ENCODE results near the gene NAXE.
"Not testable (repeated sequence)": the region's sequence is repeated elsewhere in the genome, so short reads cannot be mapped to it uniquely, and the experiment has no call there.

Gene NAXE

DNA sequence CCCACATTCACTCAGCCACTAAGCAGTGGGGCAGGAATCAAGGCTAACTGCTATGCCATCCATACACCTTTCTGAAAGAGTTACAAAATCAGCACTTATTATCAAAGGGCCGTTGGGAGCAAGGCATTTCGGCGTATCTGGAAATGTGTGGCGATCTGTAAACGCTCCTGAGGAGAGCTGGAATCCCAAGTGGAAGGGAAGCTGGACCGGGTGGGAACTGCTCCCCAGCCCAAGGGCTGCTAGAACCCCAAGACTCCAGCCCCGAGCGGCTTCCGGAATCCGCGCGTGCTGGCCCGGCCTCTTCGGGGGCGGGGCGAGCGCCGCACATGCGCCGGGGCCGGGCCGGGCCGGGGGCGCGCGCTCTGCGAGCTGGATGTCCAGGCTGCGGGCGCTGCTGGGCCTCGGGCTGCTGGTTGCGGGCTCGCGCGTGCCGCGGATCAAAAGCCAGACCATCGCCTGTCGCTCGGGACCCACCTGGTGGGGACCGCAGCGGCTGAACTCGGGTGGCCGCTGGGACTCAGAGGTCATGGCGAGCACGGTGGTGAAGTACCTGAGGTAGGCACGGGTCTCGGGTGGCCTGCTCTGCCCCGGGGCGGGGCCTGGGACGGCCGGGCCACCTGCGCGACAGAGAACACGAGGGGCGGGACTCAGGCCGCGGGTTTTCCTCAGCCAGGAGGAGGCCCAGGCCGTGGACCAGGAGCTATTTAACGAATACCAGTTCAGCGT, at the start of gene NAXE:
Gene NAXE, plus strand, starts transcription at position 345 of the 726 bp plus-strand sequence. Its CDS starts 29 bp downstream, at position 374.
- DNase-seq (ENCODE audit: low spot score), result peak; percentile 71

DNA sequence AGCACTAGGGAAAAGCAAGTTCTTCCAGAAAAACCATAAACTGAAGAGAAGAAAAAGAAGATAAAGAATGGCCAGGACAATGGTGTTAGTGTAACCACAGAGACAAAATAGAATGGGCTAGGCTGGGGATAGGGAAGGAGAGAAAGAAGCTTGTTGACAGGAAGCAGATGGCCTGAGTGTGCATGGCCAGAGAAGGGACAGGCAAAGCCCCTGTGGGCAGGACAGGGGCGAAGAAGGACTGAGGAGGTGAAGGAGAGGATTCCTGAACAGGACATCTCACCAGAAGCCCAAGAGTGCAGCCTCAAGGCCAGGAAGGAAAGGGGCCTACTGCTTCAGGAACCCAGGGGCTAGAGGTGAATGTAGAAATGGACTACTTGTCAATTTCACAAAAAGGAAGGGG, 48.5 kb upstream of the NAXE start:
- no peak for DNase-seq (ENCODE audit: low spot score)

DNA sequence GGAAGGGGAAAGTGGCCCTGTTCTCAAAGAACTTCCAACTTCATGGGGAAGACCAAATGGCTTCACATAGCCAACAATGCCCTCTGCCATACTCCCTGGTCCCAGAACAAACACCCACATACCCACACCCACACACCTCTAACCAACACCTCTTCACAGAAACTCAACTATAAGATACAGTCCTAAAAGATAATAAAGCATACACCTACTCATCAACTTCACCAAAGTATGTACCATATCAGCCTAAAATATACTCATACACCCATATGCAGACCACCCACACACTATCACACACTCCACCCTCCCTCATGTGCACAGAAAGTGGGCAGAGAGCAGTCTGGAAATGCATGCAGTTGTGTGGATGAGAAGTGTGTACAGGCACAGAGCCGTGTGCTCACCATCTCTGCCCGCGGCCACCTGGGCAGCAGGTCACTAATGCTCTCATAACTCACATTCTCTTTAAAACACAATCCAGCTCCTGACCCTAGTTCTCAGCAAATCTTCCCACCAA, 46.9 kb upstream of the NAXE start:
- no peak for DNase-seq (ENCODE audit: low spot score)

DNA sequence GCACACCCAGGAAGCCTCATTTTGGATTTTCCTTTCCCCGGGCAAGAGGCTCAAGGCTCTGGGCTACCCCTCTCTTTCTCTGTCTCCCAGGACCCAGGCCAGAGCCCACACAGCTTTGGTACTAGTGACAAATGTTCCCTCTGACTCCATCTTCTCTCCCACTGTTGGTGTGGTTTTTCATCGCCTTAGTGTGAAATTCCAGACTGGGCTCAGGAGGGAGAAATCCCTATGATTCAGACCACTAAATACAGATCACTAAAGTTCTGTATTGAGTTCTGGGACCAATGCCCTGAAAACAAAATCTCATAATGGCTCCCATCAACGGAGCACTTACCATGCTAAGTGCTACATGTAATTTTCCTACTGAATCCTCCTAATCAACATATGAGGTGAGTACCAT, 45.3 kb upstream of the NAXE start:
- DNase-seq (ENCODE audit: low spot score), result no peak

DNA sequence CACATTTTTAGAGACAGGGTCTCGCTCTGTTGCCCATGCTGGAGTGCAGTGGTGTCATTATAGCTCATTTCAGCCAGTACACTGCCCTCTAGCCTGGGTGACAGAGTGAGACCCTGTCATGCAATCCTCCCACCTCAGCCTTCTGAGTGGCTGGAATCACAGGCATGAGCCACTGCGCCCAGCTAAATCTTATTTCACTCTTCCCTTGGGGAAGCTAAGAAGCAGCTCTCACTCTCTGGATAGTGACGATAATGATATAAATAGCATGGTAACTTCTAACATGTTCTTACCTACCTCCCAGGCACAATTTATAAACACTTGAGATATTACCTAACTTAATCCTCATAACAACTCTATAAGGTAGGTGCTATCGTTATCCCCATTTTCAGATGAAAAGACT, 44.1 kb upstream of the NAXE start:
- DNase-seq (ENCODE audit: low spot score), result no peak

DNA sequence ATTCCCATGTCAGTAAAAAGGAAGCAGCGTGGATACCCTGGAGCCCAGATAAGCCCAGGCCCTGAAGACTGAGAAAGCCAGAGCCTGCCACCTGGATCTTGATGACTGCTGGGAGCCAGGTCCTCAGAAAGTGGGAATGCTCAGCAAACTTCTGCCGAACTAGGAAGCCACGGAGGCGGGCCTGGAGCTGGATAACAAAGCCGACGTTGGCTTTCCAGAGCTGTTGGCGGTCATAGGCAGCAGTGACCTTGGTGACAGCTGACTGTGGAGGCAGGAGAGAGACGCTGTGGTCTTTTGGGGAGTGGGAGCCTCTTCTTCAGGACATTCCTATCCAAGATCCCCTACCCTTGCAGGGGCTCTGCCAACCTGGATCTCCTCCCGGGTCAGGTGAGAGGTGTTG, 43.6 kb upstream of the NAXE start:
- no peak for DNase-seq (ENCODE audit: low spot score)

DNA sequence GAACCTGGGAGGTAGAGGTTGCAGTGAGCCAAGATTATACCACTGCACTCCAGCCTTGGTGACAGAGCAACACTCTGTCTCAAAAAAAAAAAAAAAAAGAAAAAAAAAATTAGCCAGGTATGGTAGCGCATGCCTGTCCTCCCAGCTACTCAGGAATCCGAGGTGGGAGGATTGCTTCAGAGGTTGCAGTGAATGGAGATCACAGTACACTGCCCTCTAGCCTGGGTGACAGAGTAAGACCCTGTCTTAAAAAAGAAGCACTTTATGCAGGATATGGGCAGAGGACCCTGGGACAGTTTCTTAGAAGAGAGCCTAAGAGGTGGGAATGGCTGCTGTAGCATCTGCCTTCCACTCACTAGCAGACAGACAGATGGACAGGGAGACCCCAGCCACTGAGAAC, 42.2 kb upstream of the NAXE start:
- DNase-seq (ENCODE audit: low spot score), result no peak

DNA sequence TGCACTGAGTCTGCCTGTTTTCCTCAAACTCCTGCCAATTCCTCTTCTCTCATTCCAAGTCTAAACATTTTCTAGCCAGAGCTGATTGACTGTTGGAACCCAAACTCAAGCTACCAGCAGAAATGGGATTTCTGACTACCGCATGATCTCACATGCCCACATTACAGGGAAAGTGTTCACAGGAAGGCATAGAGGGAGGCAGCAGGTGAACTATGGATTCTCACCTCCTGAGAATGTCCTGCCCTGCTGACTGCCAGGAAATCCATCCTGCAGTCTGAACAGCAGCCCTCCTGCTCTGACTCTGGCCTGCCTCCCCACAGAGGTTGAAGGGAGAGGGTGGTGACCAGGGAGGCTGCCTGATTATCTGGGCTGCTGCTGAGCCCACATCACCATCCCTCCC, 41.7 kb upstream of the NAXE start:
- DNase-seq (ENCODE audit: low spot score), result no peak

DNA sequence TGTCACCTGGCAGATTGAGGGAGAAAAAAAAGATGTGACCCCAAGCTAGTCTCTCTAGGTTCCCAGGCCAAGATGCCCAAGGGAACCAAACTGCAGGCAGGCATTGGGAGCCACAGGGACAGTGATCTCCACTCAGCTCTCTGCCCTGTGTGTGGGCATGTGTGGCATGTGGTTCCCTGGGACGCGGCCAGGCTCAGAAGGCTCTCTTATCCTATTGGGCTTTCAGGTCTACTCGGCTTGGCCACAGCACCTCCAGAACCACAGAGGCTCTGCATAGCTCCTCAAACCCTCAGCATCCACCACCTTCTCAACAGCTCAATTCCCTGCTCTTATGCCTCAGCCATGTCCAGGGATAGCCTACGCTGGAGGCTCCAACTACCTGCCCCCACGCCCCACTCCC, 41.2 kb upstream of the NAXE start:
- no peak for DNase-seq (ENCODE audit: low spot score)

DNA sequence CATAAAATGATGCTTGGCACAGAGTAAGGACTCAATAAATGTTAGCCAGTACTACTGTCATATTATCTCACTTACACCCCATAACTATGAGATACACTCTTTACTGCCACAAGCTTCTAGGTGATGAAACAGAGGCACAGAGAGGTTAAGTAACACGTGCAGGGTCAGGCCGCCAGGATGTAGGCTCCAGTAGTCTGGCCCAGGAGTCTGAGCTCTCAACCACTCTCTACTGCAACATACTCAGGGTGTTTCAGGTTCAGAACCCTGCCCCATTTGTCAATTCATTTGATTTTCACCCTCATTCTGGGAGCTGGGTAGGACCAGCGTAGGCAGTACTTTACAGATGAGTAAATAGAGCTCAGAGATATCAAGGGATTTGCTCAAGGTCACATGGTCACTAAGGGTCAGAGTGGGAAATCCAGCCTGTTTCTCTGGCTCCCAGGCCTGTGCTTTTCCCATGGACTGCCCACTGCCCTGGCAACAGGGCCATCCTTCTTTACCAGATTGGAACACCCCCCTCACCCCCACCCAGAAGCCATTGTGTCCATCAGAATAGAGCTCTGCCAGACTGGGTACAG, 40.4 kb upstream of the NAXE start:
- no peak for DNase-seq (ENCODE audit: low spot score)

DNA sequence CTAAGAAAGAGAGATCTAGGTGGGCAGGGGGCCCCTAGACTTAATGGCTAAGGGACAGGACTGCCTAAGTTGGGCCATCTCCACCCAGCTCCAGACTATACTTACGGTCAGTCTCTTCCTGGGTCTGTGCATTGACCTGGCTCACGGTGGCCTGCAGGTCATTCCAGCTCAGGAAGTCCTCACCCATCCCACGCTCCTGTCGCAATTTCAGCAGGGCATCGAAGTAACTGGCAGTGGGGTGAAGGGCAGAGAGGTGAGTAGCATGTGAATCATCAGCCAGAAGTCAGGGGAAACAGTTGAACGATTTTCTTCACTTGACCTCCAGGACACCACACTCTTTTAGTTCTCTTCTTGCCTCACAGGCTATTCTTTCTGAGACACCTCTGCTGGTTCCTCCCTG, 39.7 kb upstream of the NAXE start:
- no peak for DNase-seq (ENCODE audit: low spot score)

DNA sequence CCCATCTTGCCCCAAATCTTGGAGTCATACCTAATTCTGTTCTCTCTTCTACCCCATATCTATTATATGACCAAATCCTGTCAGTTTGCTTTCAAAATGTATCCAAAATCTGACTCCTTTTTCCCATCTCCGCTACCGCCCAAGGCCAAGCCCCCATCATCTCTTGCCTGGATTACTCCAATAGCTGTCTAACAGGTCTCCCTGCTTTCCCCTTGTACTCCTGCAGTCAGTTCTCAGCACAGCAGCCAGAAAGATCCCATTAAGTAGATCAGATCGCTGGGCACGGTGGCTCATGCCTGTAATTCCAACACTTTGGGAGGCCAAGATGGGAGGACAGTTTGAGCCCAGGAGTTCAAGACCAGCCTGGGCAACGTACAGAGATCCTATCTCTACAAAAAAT, 39.1 kb upstream of the NAXE start:
- DNase-seq (ENCODE audit: low spot score), result no peak

DNA sequence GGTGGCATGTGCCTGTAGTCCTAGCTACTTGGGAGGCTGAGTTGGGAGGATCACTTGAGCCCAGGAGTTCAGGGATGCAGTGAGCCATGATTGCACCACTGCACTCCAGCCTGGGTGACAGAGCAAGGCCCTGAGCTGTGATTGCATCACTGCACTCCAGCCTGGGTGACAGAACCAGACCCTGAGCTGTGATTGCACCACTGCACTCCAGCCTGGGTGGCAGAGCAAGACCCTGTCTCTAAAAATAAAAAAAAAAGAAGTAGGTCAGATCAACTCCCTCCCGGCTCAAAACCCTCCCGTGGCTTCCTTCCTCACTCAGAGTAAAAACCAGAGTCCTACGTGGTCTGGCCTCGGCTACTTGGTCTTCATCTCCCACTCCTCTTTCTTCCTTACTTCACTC, 38.6 kb upstream of the NAXE start:
- DNase-seq (ENCODE audit: low spot score), result not testable (repeated sequence)

DNA sequence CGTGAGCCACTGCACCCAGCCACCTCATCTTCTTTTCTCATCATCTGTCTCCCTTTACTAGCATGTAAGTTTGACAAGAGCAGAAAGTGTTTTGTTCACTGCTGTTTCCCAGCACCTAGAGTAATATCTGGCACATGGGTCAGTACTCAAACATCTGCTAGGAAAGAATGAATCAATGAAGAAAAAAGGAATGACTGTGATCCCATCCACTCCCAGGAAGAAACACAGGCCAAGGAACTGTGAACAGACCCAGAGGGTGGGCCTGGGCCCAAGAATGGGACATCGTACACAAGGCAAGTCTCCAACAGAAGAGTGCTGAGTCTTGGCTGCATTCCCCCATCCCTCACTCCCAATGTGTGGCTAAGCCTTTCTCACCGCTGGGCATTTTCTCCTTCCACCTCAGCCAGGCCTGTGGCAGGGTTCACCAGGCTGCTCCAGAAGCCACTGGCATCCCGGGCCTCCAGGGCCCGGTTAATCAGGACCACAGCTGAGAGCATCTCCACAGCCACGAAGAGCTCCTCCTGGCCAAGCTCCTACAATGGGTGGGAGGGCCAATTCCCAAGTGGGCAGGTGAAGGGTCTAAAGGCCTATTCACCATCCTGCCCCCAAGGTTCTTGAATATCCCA, 37.6 kb upstream of the NAXE start:
- DNase-seq (ENCODE audit: low spot score), result no peak

DNA sequence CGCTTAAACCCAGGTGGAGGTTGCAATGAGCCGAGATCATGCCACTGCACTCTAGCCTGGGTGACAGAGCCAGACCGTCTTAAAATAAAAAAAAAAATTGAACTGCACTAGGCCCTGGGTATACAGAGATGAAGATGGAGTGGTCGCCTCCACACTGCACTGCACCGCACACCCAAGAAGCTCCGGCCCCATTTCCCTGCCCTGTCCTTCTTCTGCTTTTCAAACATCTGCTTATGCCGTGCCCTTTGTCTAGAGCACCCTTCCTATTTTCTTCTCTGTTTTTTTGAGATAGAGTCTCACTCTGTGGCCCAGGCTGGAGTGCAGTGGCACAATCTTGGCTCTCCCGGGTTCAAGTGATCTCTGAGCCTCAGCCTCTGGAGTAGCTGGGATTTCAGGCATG, 36.6 kb upstream of the NAXE start:
- DNase-seq (ENCODE audit: low spot score), result no peak

DNA sequence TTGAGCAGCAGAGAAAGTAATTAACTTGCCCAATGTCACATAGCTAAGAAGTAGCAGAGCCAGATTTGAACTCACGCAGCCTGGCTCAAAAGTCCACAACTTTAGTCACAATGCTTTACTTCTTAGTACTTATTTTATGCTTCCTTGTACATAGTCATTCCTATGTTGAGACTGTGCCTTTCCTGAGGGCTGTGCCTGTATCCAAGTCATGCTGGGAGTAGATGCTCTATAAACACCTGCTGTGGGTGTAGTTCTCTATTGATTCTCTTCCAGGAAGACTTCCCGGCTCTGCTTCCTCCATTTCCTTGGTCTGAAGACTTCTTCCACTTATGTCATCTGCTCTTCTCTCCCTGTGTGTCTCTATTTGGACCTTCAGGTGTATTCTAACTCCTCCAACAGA, 35.9 kb upstream of the NAXE start:
- DNase-seq (ENCODE audit: low spot score), result no peak

DNA sequence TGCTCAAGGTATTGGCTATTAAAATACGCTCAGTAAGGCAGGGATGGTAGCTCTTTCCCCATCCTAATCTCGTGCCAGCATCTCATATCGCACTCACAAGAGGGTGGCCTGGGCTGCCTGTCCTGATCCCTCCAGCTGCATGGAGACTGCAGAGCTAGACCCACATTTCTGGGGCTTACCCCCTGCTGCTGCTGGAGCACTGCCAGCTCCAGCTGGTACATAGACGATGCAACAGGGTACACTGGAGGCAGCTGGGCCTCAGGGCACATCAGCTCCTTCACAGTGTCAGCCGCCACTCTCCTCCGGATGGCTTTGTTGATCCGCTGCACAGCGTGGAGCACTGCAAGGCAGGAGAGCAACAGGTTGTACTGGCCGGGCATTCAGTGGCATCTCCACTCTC, 35.2 kb upstream of the NAXE start:
- DNase-seq (ENCODE audit: low spot score), result no peak

DNA sequence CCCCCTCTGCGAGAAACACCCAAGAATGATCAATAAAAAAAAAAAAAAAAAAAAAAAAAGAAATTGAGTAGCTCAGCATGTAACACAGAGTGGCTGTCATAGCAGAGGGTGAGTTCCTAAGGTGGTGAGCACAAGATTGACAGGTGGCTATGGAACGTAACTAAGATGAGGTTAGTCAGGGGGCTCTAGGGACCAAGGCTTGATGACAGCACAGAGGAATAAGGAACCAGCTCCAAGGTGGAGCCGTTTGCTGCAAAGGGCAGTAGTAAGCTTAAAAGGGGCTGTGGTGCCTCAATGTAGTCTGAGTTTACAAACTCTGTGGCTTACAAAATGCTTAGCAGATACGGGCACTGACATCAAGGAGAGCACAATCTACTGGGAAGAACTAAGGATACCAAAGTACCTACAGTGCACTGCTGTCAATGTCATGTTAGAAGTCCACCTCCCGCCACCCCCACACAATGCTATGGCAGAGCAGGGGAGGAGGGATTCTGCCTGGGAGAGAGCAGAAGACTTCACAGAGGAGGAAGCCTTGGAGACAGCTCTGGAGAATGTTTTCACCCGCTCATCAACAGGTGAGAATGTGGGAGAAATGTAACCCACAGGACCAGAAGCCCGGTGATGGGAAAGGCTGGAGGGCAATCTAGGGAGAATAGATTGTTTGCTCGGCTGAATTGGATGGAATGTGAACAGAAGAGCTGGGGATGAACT, 32.3 kb upstream of the NAXE start:
- no peak for DNase-seq (ENCODE audit: low spot score)

DNA sequence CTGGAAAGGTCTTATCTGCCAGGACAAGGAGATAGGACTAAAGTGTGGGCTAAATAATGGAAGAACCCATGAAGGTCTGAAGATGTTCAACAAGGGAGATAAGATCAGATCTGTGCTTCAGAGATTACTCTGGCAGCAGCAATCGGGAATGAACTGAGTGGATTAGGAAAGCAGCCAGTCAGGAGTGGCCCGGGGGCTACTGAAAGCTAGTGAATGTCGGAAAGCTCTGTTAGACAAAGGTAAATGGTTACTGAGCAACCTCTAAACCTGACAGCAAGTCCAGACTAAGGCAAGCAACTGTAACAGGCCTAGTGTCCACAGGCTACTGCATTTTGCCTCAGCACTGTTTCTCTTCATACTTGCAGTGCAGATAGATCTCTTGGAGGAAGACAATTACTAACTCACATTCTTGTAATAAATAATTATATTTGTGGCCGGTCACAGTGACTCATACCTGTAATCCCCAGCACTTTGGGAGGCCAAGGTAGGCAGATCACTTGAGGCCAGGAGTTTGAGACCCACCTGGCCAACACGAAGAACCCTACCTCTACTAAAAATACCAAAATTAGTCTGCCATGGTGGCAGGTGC, 31.7 kb upstream of the NAXE start:
- DNase-seq (ENCODE audit: low spot score), result no peak

DNA sequence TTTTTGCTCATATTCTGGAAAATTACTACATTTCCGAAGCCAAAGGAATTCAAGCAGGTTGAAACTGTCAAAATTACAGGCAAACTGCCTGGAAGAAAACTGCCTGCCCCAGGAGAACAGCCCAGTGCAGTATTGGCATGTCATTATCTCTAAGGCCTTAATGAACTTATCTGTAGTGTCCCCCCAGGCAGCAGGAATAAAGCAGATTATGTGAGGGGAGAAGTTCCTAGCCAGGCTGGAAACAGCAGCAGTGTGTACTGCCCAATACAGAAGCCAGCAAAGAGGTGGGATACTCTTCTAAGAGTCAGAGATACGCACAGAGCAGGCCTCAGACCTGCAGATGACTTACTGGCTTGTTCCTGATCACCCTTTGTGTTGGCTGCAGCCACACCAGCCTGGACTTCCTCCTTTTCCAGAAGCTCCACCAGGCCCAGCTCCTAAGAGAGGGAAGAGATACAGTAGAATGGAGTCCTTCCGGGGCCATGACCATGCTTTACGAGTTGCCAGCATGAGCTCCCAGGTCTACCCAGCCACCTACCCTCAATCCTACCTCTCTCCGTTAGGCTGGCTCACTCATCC, 30.9 kb upstream of the NAXE start:
- no peak for DNase-seq (ENCODE audit: low spot score)

DNA sequence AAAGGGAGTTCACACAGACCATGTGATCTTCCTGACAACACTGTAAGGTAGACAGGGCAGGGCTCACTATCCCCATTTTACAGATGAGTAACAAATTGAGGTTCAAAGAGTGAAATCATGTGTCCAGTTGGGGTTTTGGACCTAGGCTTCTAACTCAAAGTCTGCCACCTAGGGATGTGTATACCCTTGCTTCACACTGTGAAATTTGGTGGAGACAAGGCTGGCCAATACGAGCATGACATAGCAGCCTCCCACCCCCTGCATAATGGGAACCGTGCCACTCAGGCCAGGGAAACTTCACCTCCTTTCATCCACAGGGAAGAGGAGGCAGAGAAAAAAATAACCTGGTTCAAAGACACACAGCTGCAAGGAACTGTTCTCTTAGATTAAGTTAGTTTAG, 26.1 kb upstream of the NAXE start:
- DNase-seq (ENCODE audit: low spot score), result no peak

DNA sequence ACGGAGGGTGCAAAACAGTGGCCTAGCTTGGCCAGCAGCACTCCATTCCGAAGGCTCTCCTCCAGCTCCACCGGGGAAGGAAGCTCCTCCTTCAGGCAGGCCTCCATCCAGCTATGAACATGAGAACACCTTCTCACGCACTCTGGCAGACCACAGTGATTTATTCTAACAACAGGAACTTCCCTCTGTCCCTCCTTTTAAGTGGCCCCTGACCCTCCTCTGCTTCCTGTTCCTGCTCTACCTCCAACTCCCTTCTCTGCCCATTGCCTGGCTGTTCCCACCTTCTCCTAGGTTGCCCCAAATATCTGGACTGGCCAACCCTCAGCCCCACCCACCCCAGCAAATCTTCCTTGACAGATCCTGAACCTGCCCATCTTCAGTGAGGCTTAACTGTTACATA, 25.1 kb upstream of the NAXE start:
- no peak for DNase-seq (ENCODE audit: low spot score)

Measured in SW480 (cell line).